ENCODE data around the gene JARID2.

- TF ChIP-seq CTCF (IDR thresholded peaks at IDR 0.05; ENCODE audit: low read depth, low read length), result no peak
- no peak for TF ChIP-seq MAX (IDR thresholded peaks at IDR 0.05; ENCODE audit: low read depth, low read length)
Observed at GRCh38 chr6:15355683-15356099, 109.8 kb downstream of the JARID2 start.

Data from NB4 (cell line).